ENCODE results near the gene C16orf86.
A peak's percentile ranks its signal among the peaks of the same experiment; 100 is the strongest.

C16orf86 gene

DNA sequence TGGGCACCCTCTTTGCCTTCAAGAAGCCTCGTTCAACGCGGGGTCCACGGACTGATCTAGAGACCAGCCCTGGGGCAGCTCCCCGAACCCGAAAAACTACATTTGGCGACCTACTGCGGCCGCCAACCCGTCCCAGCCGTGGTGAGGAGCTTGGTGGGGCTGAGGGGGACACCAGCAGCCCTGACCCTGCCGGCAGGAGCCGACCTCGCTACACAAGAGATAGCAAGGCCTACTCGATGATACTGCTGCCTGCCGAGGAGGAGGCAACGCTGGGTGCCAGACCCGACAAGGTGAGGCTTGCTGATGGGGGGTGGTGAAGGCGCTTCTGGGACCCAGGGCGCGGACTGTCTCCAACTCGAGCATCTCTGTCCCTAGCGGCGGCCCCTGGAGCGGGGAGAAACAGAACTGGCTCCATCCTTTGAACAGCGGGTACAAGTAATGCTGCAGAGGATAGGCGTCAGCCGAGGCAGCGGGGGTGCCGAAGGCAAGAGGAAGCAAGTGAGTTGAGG lies 12.2 kb upstream of the C16orf86 start:
- no peak for DNase-seq

DNA sequence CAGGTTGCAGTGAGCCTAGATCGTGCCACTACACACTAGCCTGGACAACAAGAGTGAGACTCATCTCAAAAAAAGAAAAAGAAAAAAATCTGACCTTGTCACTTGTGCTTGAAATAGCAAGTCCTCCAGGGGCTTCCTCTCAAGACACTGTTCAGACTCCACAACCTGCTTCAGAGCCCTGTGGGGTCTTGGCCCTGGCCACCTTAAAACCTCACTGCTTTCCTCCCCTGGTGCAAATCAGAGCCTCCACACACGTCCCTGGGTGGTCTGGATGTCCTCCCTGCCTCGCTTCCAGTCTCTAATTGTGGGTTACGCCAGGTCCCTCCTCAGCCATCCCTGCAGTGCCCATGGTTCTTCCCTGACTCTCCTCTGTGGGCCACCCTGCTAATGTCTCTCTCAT lies 11.3 kb upstream of the C16orf86 start:
- DNase-seq, result no peak

DNA sequence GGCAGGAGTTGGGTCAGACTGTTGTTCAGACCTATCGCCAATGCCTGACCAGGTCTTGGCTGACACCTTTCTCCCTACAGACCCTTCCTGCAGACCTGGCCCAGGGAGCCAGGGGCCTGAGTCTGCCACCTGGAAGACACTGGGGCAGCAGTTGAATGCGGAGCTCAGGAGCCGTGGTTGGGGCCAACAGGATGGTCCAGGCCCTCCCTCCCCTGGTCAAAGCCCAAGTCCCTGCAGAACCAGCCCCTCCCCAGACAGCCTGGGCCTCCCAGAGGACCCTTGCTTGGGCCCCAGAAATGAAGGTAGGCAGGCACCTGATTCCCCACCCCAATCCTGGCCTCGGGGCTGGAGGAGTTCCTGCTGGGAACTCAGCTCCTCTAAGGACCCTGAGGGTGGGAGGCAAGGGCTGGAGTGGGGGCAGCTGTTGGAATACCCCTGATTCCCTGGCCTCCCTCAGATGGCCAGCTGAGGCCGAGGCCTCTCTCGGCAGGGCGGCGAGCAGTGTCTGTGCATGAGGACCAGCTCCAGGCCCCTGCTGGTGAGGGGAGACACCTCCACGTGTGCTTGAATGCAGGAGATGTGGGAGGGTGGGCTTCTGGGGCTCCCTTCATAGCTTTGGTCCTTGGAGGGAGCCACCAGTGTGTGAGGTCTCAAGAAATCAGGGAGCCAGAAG lies 10.1 kb upstream of the C16orf86 start:
- DNase-seq, result no peak

DNA sequence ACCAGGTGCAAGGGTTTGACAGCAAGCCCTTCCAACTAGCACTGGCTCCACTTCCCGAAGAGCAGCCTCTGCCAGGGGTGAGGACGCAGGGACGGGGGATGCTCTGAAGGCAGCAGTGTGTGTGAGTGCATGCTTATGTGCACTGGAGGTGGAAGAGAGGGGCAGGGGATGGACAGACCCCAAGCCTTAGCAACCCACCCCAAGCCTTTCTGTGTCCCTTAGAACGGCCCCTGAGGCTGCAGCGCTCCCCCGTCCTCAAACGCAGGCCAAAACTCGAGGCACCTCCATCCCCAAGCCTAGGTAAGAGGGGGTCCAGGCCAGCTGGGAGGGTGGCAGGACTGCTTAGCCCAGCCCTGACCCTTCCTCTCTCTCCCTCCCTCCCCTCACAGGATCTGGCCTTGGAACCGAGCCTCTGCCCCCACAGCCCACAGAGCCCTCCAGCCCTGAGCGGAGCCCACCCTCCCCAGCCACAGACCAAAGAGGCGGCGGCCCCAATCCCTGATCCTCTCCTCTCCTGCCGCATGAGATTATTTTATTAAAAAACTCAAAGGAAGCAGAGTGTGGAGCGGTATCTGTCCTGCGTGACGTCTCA lies 9.5 kb upstream of the C16orf86 start:
- no peak for DNase-seq

DNA sequence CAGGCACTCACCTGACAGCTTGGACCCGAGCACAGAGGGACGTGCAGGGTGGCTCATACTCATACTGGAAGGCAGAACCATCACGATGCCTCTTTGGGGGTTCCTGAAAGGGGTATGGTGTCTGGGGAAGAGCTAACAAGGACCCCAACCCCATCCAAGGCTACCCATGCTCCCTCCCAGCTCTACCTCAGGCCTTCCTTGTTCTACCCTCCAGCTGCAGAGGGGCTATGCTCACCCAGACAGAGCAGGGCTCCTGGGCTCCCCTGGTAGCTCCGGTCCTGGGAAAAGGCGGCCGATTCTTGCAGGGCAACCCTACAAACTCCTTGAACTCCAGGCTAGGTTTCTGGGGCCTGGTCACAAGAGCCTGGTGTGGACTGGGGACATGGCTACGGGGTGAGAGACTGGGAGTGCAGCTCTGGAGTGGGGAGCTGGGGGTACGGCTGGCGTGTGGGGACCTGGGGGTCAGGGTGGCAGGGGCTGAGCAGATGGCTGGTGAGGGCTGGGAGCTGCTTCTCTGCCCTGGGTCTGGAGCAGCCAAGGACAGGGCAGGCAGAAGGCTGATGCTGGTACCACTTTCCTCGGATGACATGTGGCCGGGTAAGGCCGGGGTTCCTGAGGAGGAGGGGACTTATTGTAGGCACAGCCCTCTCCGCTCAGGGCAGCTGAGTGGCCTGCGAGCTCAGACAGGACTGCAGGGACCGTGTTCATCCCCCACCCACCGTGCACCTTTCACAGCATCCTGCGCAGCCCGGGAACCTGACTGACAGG lies 8.7 kb upstream of the C16orf86 start:
- DNase-seq, result no peak

DNA sequence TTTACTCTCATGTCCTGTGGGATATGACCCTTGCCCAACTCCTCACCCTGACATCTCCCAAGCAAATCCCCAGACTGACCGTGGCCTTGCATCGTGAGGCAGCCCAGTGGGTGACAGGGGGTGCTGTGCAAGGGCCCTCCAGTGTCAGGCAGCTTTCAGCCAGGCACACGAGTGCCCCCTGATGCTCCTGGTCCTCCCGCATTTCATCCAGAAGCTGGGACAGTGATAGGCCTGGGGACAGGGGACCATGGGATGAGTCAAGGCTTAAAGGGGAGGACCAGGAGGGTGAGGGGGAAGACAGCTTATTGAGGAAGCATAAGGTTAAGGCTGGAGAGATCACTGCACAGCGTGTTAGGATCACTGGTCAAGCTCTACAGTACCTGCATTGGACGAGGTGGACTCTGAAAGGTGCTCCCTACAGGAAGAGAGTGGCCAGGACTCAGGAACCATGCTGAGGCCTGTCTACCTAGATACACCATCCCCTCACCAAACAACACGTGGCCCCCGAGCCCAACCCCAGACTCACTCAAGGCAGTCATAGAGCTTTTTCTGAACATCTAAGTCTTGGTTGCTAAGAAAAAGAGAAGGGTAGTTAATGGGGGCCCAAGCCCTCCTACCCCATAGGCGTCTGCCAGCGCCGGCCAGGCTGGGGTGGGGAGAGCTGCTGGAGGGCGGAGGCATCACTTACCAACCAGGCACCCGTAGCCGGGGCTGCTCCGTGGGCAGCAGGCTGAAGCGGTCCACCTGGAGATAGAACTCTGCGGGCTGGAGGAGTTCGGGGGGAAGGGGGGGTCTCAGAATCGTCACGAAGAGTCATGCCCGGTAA lies 7.6 kb upstream of the C16orf86 start:
- DNase-seq, result no peak

DNA sequence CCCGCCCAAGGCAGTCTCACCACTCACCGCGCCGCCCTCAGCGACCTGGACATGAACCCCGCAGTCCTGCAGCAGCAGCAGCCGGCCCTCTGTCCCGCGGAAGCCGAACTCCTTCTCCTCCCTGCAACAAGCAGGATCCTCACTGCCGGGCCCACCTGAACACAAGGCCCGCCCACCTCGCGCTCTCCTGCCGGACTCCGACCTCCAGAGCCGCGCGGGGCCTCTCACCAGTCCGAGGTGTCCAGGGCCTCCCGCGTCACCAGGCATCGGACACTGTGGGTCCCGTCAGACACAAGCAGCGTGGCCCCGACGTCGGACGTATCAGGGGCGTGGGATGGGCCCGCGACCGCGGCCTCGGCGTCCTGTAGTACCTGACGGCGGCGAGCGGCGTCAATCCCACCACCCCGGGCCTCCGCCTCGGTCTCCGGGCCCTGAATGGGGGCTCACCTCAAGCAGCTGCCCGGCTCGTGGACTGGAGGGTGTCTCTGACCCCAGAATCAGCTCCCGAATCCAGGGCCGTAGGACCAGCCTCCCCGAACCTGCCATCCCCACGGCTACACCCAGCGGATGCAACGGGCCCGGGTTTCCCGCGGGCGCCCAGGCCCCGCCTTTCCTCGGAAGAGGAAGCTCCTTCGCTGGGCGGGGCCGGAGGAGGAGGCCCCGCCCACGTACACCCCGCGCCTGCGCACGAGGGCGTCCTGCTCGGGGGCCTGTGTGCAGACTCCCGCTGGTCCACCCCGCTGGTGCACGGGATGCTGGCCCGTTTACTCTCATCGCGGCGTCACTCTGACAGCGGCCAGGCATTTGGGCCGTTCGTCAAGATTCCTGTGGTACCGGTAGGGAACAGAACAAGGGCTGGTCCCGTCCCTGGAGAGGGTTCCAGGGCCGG lies 6.7 kb upstream of the C16orf86 start, which contains the start of gene ACD:
ACD (minus strand) TSS at position 586 of the 889 bp plus-strand sequence; CDS start at position 546, 40 bp downstream.
- DNase-seq, result peak; percentile 77 to 88

DNA sequence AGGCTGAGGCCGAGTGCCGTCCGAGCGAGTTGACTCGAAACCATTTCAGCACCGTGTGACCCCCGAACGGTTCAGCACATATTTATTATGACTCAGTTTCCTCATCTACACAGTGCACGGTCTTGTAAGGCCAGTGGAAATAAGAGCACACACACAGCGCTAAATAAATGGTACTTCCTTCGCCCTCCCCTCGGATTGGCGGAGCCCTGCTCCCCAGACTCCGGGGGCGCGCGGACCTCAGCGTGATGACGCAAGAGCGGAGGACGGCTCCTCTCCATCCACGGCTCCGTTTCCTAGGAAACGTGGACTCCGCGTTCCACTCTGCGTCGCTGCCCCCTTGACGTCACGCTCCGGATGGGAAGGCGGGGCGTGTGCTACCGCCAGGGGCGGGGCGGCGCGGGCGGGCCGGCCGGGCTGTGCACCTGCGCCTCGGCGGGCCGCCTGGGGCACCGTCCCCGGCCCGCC lies 6.0 kb upstream of the C16orf86 start, which contains the start of gene PARD6A:
PARD6A (plus strand) TSS at position 397 of the 465 bp plus-strand sequence. CDS start 79 bp downstream, outside the sequence.
- peak; percentile 85 to 90 for DNase-seq

DNA sequence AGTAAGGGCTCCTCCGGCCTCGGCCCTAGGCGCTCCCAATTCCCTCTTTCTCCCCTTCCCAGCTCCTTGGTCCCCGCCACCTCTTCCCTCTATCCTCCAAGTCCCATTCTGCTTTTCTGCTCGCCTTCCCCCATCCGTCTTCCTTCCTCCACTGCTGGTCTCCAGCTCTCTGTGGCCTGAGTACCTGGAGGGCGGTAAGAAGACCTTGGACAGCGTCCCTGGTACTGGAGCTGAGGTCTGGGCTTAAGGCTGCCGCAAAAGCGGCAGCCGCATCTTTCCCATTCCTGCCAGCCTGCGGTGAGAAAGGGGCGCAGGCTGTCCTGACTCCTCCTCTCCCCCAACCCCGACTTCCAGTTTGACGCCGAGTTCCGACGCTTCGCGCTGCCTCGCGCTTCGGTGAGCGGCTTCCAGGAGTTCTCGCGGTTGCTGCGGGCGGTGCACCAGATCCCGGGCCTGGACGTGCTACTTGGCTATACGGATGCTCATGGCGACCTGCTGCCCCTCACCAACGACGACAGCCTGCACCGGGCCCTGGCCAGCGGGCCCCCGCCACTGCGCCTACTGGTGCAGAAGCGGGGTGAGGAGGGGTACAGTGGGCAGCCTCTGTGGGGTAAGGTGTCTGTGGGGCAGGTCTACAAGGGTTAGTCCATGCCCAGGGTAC lies 5.4 kb upstream of the C16orf86 start:
- peak in 1 of 2 donors; percentile 28 for DNase-seq

DNA sequence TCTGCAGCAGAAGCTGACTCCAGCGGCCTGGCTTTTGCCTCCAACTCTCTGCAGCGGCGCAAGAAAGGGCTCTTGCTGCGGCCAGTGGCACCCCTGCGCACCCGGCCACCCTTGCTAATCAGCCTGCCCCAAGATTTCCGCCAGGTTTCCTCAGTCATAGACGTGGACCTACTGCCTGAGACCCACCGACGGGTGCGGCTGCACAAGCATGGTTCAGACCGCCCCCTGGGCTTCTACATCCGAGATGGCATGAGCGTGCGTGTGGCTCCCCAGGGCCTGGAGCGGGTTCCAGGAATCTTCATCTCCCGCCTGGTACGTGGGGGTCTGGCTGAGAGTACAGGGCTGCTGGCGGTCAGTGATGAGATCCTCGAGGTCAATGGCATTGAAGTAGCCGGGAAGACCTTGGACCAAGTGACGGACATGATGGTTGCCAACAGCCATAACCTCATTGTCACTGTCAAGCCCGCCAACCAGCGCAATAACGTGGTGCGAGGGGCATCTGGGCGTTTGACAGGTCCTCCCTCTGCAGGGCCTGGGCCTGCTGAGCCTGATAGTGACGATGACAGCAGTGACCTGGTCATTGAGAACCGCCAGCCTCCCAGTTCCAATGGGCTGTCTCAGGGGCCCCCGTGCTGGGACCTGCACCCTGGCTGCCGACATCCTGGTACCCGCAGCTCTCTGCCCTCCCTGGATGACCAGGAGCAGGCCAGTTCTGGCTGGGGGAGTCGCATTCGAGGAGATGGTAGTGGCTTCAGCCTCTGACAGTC lies 4.5 kb upstream of the C16orf86 start:
- DNase-seq, result no peak

DNA sequence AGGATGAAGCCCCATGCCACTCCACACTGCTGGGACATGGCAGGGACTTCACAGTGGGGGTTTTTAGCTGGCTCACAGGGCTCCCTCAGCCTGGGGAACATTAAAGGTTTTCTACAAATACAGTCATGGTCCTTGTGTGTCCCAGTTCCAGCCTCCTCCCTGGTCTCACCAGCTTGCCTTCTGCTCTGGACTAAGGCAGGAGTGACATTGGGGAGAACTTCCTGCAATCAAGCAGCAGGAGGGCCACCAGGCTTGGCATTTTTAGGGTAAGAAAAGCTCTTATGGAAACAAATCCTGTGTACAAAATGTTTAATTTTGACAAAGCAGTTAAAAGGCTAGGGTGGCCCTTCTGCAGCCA lies 4.0 kb upstream of the C16orf86 start:
- no peak for DNase-seq

DNA sequence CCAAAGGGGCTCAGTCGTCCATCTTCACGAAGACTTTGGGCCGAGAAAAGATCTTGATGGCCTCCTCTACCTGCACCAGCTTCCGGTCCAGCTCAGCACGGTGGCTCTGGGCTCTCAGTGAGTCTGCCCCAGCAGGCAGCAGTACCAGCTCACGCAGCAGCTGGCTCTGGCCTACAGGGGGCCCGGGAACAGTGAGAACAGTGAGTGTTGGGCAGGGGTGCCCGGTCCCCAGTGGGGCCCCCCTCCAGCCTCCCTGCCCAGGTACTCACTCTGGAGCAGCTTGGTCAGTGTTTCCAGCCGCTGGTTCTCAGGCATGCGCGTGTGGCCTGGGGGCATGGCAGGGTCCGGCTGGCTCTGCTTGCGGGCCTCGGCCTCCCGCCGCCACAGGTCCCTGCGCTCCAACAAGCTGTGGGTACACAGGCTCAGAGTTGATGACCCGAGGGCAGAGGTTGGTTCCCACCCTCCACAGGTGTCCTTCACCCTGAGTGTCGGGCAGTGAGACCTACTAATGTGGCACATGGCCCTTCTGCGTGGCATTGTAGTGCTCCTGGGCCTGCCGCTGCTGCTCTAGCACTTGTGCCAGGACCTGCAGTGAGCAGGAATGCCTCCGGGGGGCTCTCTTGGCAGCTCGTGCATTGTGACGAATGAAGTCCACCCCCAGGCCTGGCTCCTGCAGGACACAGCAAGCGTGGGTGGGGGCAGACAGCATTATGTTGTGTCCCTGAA lies 3.3 kb upstream of the C16orf86 start:
- no peak for DNase-seq

DNA sequence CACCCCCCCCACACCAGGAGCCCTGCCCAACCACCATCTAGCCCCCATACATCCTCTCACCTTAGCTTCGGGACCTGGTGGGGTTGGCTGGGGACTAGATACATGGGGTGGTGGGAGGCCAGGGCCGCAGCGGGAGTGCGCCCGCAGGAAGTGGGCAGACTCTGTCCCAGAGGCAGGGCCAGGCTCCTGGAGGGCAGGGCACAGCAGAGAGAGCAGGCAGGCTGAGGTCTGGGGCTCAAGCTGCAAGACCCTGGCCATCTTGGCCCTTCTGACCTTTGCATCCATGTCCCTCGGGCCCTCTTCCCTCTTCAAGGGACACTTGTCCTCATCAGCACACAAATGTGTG lies 2.8 kb upstream of the C16orf86 start:
- no peak for DNase-seq

DNA sequence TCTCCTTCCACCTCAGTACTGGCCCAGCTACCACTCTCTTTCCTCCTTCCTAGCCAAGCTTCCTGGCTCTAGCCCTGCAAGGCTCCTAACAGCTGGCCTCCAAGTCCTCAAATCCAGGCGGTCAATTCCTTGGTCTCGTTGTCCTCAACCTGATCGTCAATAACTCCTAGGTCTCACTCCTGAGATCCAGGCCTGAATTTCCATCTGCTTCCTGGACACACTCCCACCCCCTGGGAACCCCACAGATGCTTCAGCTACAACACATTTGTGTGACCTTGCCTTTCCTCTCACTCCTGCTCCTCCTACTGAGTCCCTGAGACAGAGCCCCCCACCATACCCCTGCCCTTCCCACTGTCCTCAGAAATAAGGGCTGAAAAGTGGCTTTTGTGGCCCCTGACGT lies 2.4 kb upstream of the C16orf86 start:
- DNase-seq, result no peak

DNA sequence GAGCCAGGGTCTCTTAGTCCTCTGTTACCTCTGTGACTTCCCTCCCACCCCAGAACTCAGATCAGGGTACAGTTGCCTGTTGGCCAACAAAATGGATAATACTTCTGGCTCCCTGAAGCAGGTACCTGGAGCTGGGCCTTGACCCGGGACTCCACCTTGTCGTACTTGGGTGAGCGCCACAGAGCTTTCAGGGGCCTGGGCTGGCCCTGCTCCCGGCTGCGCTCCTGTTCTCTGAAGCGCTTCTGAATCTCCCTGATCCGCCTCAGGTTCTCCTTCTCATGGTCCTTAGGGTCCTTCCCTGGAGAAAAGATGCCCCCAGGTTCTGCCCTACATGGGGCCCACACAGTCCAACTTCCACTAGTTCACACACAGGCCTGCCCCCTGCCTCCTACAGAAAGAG lies 1.7 kb upstream of the C16orf86 start:
- DNase-seq, result no peak

DNA sequence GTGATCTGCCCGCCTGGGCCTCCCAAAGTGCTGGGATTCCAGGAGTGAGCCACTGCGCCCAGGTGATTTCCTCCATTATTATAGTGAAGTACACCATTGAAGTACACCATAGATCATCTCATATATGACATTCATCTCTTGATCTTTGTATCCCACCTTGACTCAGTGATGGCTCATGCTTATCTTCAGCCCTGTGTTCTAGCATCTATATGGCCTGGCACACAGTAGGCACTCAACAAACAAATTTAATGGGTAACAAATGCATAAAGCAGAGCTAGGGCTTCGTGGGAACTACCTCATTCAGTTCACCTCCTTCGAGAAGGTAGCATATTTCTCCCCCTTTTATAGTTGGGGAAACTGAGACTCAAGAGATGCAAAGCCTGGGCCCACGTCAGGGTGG lies 1.0 kb upstream of the C16orf86 start:
- DNase-seq, result no peak

DNA sequence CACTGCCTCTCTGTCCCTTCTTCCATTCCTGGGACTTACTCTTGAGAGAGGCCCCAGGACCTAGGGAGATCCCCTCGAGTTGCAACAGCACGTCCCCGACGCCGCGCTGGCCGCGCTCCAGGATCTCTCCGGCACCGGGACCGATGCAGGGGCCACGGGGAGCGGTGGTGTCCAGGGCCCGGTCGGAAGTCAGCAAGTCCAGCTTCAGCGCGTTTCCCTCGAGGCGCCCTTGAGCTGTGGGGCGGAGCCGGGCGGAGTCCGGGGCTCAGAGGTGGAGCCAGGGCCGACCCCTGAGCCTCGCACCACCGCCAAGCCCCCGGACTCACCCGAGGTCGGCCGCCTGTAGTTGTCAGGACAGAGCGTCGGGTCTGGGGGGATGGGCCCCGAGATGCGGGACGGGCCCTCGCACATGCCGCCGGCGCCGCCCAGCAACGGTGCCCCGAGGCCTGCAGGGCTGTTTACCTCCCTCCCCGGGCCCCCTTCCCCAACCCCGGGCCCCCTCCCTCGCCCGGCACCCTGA lies 522 bp upstream of the C16orf86 start:
- DNase-seq, result no peak

DNA sequence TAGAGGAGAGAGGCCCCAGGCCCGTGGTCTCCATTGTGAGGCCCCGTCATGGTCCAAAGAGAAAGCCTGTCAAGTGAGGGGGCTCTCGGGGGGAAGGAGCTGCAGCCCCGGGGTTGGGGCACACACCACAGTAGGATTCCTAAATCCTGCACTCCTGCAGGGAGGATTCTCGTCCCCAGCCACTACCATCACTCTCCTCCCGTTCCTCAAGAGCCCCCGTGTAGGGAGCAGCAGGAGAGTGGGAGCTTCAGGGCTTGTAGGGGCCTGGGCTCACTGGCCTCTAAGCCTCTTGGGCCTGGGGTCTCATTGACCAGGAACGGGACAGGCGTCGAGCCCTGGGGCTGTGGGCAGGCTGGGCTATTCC lies 821 bp downstream of the C16orf86 start:
- no peak for DNase-seq

DNA sequence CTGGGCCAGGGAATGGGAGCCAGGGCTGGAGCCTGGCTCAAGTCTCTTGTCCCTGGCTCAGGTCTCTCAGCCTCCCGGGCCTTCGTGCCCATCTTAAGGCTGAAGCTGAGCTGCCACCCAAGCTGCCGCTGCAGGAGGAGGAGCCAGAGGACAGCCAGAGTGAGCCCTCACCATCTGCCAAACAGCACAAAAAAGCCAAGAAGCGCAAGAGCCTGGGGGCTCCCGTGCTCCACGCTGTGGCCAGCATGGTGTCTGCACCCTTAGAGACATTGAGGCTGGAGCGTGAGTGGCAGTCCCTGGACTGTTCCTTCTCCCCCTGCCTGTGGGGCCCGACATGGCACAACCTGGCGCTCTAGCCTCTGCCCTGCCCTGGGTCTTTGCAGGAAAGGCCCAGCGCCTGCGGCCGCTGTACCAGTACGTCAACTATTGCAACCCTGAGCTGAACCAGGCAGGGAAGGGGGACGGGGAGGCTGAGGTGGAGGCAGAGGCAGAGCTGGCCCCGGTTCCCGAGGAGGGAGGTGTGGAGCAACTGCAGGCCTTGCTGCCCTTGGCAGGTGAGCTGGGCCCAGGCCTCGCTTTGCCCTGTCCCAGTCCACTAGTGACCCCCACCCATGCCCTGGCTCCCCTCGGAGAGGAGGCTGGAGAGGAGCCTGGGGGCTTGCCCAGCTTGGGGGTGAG lies 1.3 kb downstream of the C16orf86 start:
- DNase-seq, result peak; percentile 46 to 94
